Measurements from ENCODE around the gene PCCA. TPM values are rescaled to one million over a fixed set of nuclear protein-coding genes. Genes with fewer than 3 reads are reported as not detected.

The PCCA gene
- total RNA-seq, 1 experiment from 2014 or later: 16.1 TPM

DNA sequence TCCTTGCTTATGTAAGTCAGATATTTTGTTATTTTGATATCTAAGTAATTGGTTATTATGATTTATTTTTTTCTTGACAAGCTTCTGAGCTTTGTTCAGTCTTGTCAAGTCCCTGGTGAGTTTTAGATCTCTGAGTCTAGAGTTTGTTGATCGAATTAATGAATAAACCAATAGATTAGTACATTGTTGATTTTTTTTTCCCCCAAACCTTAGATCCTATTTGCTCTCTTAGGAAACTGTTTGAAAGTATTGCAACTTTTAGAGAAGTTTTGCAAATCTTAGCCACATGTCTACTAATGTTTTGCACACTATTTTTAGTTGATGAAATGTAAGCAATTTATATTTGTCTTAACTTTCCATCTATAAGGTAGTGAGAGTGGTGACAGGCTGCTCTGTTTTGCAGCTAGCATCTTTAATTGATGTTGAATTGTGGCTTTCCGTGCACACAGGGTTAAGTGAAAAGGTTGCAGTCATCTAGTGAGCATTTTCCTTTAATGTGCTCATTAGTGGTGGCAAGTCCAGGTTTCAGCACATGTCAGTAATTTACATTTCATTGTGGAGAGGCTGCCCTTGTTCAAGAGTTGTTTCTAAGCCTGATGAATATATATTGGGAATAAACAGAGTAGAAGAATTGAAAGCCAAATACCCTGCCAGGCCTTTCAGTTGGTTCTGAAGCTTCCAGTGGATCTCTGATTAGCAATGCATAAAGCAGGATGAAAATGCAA lies 86.3 kb downstream of the PCCA start:
- Histone ChIP-seq H3F3A (ENCODE audit: insufficient read depth, low read depth) (no peaks in the 10 kb centered on the region), H3K9me2 (ENCODE audit: insufficient read depth) (no peaks in the 10 kb centered on the region), H3K9me3 (ENCODE audit: insufficient read depth, low read depth) (no peaks in the 10 kb centered on the region; the same call in 1 of the 2 replicates), H2AFZ (no peak overlapping the region), H4K20me1 (ENCODE audit: insufficient read depth) (peaks cover 9% of the 10 kb centered on the region; the same call in 1 of the 2 replicates), H3K27me3 (ENCODE audit: insufficient read depth, low read depth) (no peaks in the 10 kb centered on the region), H3K4me3 (no peak overlapping the region), H3K27ac (no peak overlapping the region), H3K79me2 (ENCODE audit: low read depth) (no peaks in the 10 kb centered on the region), H3K4me1 (replicated peaks; ENCODE audit: insufficient read depth) (no peaks in the 10 kb centered on the region), H3K36me3 (ENCODE audit: low read depth) (no peaks in the 10 kb centered on the region), H3K4me2 (no peak overlapping the region)
- POLR2A ChIA-PET (ENCODE audit: unreplicated experiment): no interaction called here
- CTCF ChIA-PET: no interaction called here
- intact Hi-C loops (cut with micrococcal nuclease; ENCODE audit: unreplicated experiment): no loop called here
- BruUV-seq (replicated peaks): no TSS peak
- DNase-seq: no peak
- TF ChIP-seq EZH2 (IDR thresholded peaks at IDR 0.05; ENCODE audit: low read depth): no peak
- TF ChIP-seq, protein P1, sequence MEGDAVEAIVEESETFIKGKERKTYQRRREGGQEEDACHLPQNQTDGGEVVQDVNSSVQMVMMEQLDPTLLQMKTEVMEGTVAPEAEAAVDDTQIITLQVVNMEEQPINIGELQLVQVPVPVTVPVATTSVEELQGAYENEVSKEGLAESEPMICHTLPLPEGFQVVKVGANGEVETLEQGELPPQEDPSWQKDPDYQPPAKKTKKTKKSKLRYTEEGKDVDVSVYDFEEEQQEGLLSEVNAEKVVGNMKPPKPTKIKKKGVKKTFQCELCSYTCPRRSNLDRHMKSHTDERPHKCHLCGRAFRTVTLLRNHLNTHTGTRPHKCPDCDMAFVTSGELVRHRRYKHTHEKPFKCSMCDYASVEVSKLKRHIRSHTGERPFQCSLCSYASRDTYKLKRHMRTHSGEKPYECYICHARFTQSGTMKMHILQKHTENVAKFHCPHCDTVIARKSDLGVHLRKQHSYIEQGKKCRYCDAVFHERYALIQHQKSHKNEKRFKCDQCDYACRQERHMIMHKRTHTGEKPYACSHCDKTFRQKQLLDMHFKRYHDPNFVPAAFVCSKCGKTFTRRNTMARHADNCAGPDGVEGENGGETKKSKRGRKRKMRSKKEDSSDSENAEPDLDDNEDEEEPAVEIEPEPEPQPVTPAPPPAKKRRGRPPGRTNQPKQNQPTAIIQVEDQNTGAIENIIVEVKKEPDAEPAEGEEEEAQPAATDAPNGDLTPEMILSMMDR (conservative IDR thresholded peaks at IDR 0.05): no peak

DNA sequence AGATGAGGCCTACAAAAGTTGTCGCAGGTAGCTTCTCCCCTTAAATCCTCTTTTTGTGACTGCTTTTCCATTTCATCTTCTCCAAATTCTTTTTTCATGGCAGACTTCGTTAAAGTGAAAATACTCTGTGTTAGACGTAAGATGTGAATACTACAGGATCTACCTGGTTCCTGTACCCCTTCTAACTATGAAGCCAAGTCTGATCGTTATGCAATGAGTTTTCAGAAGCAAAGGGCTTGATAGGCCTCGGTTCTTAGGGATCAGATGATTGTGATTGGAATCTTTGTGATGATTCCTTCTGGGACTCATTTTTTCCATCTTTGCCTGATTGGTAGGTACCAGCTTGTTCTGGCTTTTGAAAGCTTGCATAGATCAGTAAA lies 86.9 kb downstream of the PCCA start:
- no peak for DNase-seq
- intact Hi-C loops (cut with micrococcal nuclease; ENCODE audit: unreplicated experiment): no loop called here
- no peak overlapping the region for H3K4me3 ChIP-seq
- H3F3A ChIP-seq (ENCODE audit: insufficient read depth, low read depth): no peaks in the 10 kb centered on the region
- TF ChIP-seq EZH2 (IDR thresholded peaks at IDR 0.05; ENCODE audit: low read depth): no peak
- TF ChIP-seq, protein P1 (conservative IDR thresholded peaks at IDR 0.05): no peak
- H3K79me2 ChIP-seq (ENCODE audit: low read depth): no peaks in the 10 kb centered on the region
- 0 out of 2 replicates have a peak, but pooled peaks cover 9% of the 10 kb centered on the region for H4K20me1 ChIP-seq (ENCODE audit: insufficient read depth)
- H3K27ac ChIP-seq: no peak overlapping the region
- H3K9me3 ChIP-seq (ENCODE audit: insufficient read depth, low read depth): no peaks in the 10 kb centered on the region; the same call in 1 of the 2 replicates
- POLR2A ChIA-PET (ENCODE audit: unreplicated experiment): no interaction called here
- H2AFZ ChIP-seq: no peak overlapping the region
- H3K36me3 ChIP-seq (ENCODE audit: low read depth): no peaks in the 10 kb centered on the region
- H3K4me1 ChIP-seq (replicated peaks; ENCODE audit: insufficient read depth): no peaks in the 10 kb centered on the region
- BruUV-seq (replicated peaks): no TSS peak
- no peaks in the 10 kb centered on the region for H3K9me2 ChIP-seq (ENCODE audit: insufficient read depth)
- no peak overlapping the region for H3K4me2 ChIP-seq
- CTCF ChIA-PET: no interaction called here
- no peaks in the 10 kb centered on the region for H3K27me3 ChIP-seq (ENCODE audit: insufficient read depth, low read depth)

DNA sequence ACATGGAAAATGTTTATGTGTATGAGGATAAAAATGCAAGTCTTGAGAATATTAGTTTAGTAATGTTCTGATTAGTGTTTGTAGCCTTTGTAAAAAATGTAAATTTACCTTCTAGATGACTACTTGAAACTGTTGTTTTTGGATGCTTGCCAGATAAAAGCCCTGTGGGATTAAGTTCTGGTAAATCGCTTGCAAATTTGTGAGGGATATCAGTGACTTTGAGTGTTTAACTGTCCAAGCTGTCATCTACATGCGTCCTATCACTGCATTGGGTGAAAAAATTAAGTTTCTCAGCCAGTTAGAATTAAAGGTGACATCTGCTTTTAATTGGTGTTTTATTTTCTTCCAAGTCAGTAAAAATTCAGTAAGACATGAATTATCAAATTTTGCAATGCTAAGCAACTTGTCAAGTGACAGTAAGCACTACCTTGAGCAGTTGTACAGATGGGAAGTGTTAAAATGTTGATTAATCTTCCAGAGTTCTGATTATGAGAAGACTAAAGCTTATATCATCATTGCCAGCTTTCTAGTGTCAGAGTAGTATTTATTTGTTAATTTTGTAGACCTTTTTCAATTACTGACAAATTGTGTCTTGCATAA lies 88.0 kb downstream of the PCCA start:
- Histone ChIP-seq H3K36me3 (ENCODE audit: low read depth) (no peaks in the 10 kb centered on the region), H3F3A (ENCODE audit: insufficient read depth, low read depth) (no peaks in the 10 kb centered on the region), H3K27ac (no peak overlapping the region), H3K4me2 (no peak overlapping the region), H3K9me3 (ENCODE audit: insufficient read depth, low read depth) (no peaks in the 10 kb centered on the region; the same call in 1 of the 2 replicates), H3K4me3 (no peak overlapping the region), H4K20me1 (ENCODE audit: insufficient read depth) (0 out of 2 replicates have a peak, but pooled peaks cover 4% of the 10 kb centered on the region), H3K27me3 (ENCODE audit: insufficient read depth, low read depth) (no peaks in the 10 kb centered on the region), H2AFZ (no peak overlapping the region), H3K4me1 (replicated peaks; ENCODE audit: insufficient read depth) (no peaks in the 10 kb centered on the region), H3K79me2 (ENCODE audit: low read depth) (no peaks in the 10 kb centered on the region), H3K9me2 (ENCODE audit: insufficient read depth) (no peaks in the 10 kb centered on the region)
- ChIA-PET POLR2A (ENCODE audit: unreplicated experiment) (no interaction called here), CTCF (no interaction called here)
- BruUV-seq (replicated peaks): no TSS peak
- intact Hi-C loops (cut with micrococcal nuclease; ENCODE audit: unreplicated experiment): no loop called here
- TF ChIP-seq, protein P1 (conservative IDR thresholded peaks at IDR 0.05): no peak
- no peak for TF ChIP-seq EZH2 (IDR thresholded peaks at IDR 0.05; ENCODE audit: low read depth)
- DNase-seq: no peak

All from PC-9 (cell line).